H1 (cell line): Measurements from ENCODE around the gene PDK2. TPM values are rescaled to one million over a fixed set of nuclear protein-coding genes. Genes with fewer than 3 reads are reported as not detected.

Experiments
- CTCF ChIA-PET: fragments of 300-600 bp; sonication (Branson Sonifier 250); formaldehyde crosslinking; loops from one replicate; lab custom pipeline; 2021; ENCODE audit not compliant: partially characterized antibody; lab: Charles Lee
- POLR2A ChIA-PET: fragments of 300-600 bp; sonication (Branson Sonifier 250); formaldehyde crosslinking; loops from one replicate; lab custom pipeline; 2021; ENCODE audit warnings: inconsistent platforms; ENCODE audit not compliant: partially characterized antibody; lab: Charles Lee
- DNase-seq, 2 experiments: peaks; one replicate each; pipeline versions ENCODE4 v3.0.0 to v3.0.0-alpha.2; 2010 to 2022; ENCODE audit warnings: low spot score in 2 of 2, low read depth in 1 of 2, mixed read lengths in 1 of 2
- FAIRE-seq: peaks from 2 replicates; lab custom pipeline; 2011; peaks lifted over from hg19 to GRCh38; lab: Jason Lieb, UNC
- H2AFZ ChIP-seq: 2 replicates; pipeline ENCODE4 v1.8.1; 2012; ENCODE audit warnings: low read length, inconsistent platforms
- H2AK5ac ChIP-seq: 2 replicates; pipeline ENCODE4 v1.6.1; 2013; ENCODE audit warnings: low read depth, low read length
- H2BK120ac ChIP-seq: replicated peaks from 2 replicates; pipeline ENCODE3; 2013; ENCODE audit warnings: low read depth, low read length, inconsistent platforms
- H2BK12ac ChIP-seq: 2 replicates; pipeline ENCODE4 v1.6.1; 2013; ENCODE audit warnings: low read depth, low read length
- H2BK15ac ChIP-seq: 2 replicates; pipeline ENCODE4 v1.6.1; 2013; ENCODE audit warnings: low read length
- H2BK20ac ChIP-seq: 2 replicates; pipeline ENCODE4 v1.6.1; 2013; ENCODE audit warnings: low read length
- H2BK5ac ChIP-seq: 2 replicates; pipeline ENCODE4 v1.6.1; 2013; ENCODE audit warnings: low read depth, low read length
- H3K14ac ChIP-seq: 2 replicates; pipeline ENCODE4 v1.6.1; 2013; ENCODE audit warnings: inconsistent platforms; ENCODE audit not compliant: insufficient read length
- H3K18ac ChIP-seq: 2 replicates; pipeline ENCODE4 v1.6.1; 2013; ENCODE audit warnings: low read length; ENCODE audit errors: extremely low read depth
- H3K23ac ChIP-seq: 2 replicates; pipeline ENCODE4 v1.6.1; 2013; ENCODE audit warnings: inconsistent platforms; ENCODE audit not compliant: insufficient read length
- H3K23me2 ChIP-seq: 2 replicates; pipeline ENCODE4 v1.6.1; 2013; ENCODE audit warnings: low read depth, low read length
- H3K27ac ChIP-seq: 2 replicates; pipeline ENCODE4 v1.6.1; 2011; ENCODE audit warnings: low read depth, low read length, inconsistent platforms
- H3K27me3 ChIP-seq, 4 experiments: replicated peaks in 1 of 4; 1 replicate in 1 of 4; 2 replicates in 3 of 4; pipeline versions ENCODE4 v1.6.1 to v1.8.1; 2011 to 2013; ENCODE audit warnings: low read length in 3 of 4, mild to moderate bottlenecking in 3 of 4, inconsistent platforms in 2 of 4, mixed read lengths in 2 of 4, moderate library complexity in 1 of 4; ENCODE audit not compliant: control insufficient read depth in 3 of 4, insufficient read depth in 3 of 4; ENCODE audit errors: extremely low read depth in 1 of 4
- H3K36me3 ChIP-seq, 4 experiments: 2 replicates each; pipeline versions ENCODE4 v1.6.1 to v1.8.1; 2011 to 2013; ENCODE audit warnings: mild to moderate bottlenecking in 4 of 4, low read length in 3 of 4, moderate library complexity in 2 of 4, control low read depth in 1 of 4, inconsistent platforms in 1 of 4; ENCODE audit not compliant: insufficient read depth in 4 of 4, control insufficient read depth in 2 of 4
- H3K4ac ChIP-seq: replicated peaks from 2 replicates; pipeline ENCODE3; 2013; ENCODE audit warnings: low read length, low read depth, mixed read lengths, inconsistent platforms; ENCODE audit not compliant: insufficient read length
- H3K4me1 ChIP-seq, 4 experiments: replicated peaks in 1 of 4; 1 replicate in 1 of 4; 2 replicates in 3 of 4; pipeline versions ENCODE4 v1.6.1 to v1.8.1; 2011 to 2013; ENCODE audit warnings: low read length in 3 of 4, inconsistent platforms in 2 of 4, mixed read lengths in 1 of 4; ENCODE audit not compliant: insufficient read depth in 4 of 4, control insufficient read depth in 3 of 4
- H3K4me2 ChIP-seq, 2 experiments: 2 replicates each; pipeline versions ENCODE4 v1.6.1 to v1.8.1; 2011 to 2013; ENCODE audit warnings: low read depth in 2 of 2, low read length in 2 of 2, control low read depth in 1 of 2, inconsistent platforms in 1 of 2, mild to moderate bottlenecking in 1 of 2; ENCODE audit not compliant: insufficient read depth in 1 of 2
- H3K4me3 ChIP-seq, 4 experiments: fragments of 200-600, 300-600 bp in 1 of 4; sonication (generic), shearing (Covaris generic), sonication (Bioruptor Twin) in 1 of 4; 2 replicates each; pipeline versions ENCODE4 v1.5.1 to v1.8.1; 2011 to 2016; ENCODE audit warnings: low read length in 4 of 4, low read depth in 3 of 4, control low read depth in 2 of 4, inconsistent platforms in 2 of 4, mild to moderate bottlenecking in 2 of 4, mixed read lengths in 1 of 4, moderate library complexity in 1 of 4; ENCODE audit not compliant: insufficient read depth in 2 of 4; ENCODE audit errors: extremely low read depth in 1 of 4
- H3K56ac ChIP-seq: replicated peaks from 2 replicates; pipeline ENCODE3; 2013; ENCODE audit warnings: low read depth, mild to moderate bottlenecking, mixed read lengths, low read length, inconsistent platforms; ENCODE audit not compliant: insufficient read length
- H3K79me1 ChIP-seq: 2 replicates; pipeline ENCODE4 v1.6.1; 2013; ENCODE audit warnings: low read depth, low read length, control low read depth
- H3K79me2 ChIP-seq, 2 experiments: 2 replicates each; pipeline versions ENCODE4 v1.6.1 to v1.8.1; 2012 to 2013; ENCODE audit warnings: low read length in 2 of 2, mild to moderate bottlenecking in 2 of 2, inconsistent platforms in 1 of 2; ENCODE audit not compliant: insufficient read depth in 2 of 2, control insufficient read depth in 1 of 2
- H3K9ac ChIP-seq, 4 experiments: replicated peaks in 1 of 4; 1 replicate in 1 of 4; 2 replicates in 3 of 4; pipeline versions ENCODE4 v1.6.1 to v1.8.1; 2011 to 2013; ENCODE audit warnings: low read depth in 3 of 4, low read length in 3 of 4, control low read depth in 2 of 4, mild to moderate bottlenecking in 2 of 4, moderate library complexity in 2 of 4, inconsistent platforms in 1 of 4; ENCODE audit errors: extremely low read depth in 1 of 4
- H3K9me3 ChIP-seq, 2 experiments: 2 replicates each; pipeline versions ENCODE4 v1.6.1 to v1.8.1; 2012 to 2013; ENCODE audit warnings: mild to moderate bottlenecking in 2 of 2, moderate library complexity in 2 of 2, control low read depth in 1 of 2, inconsistent platforms in 1 of 2, low read depth in 1 of 2, low read length in 1 of 2, mixed read lengths in 1 of 2; ENCODE audit not compliant: insufficient read depth in 2 of 2
- H4K20me1 ChIP-seq, 2 experiments: replicated peaks in 1 of 2; 2 replicates each; pipeline versions ENCODE3 to v1.8.1; 2011 to 2013; ENCODE audit warnings: inconsistent platforms in 2 of 2, low read length in 2 of 2, mild to moderate bottlenecking in 1 of 2; ENCODE audit not compliant: insufficient read depth in 2 of 2, control insufficient read depth in 1 of 2
- H4K5ac ChIP-seq: 2 replicates; pipeline ENCODE4 v1.6.1; 2013; ENCODE audit warnings: low read length, low read depth, mixed read lengths, inconsistent platforms; ENCODE audit not compliant: insufficient read length
- H4K8ac ChIP-seq: 2 replicates; pipeline ENCODE4 v1.8.0; 2013; ENCODE audit warnings: mild to moderate bottlenecking, moderate library complexity, low read length, inconsistent platforms; ENCODE audit not compliant: insufficient read depth; ENCODE audit errors: extremely low read depth
- H4K91ac ChIP-seq: replicated peaks from 2 replicates; pipeline ENCODE3; 2013; ENCODE audit warnings: low read length, mixed read lengths, inconsistent platforms; ENCODE audit not compliant: insufficient read length
- CTCF ChIP-seq, 3 experiments: IDR thresholded peaks; 1 replicate in 2 of 3; 2 replicates in 1 of 3; pipeline versions ENCODE4 v1.5.1 to v1.6.1; 2011; ENCODE audit warnings: low read length in 3 of 3, mild to moderate bottlenecking in 3 of 3, inconsistent platforms in 2 of 3, low read depth in 1 of 3, moderate library complexity in 1 of 3; ENCODE audit not compliant: insufficient read depth in 1 of 3; ENCODE audit errors: control extremely low read depth in 1 of 3
- KDM4A ChIP-seq: IDR thresholded peaks from one replicate; pipeline ENCODE4 v1.7.1; 2012; ENCODE audit warnings: low read depth, mild to moderate bottlenecking, moderate library complexity, low read length, inconsistent platforms; ENCODE audit not compliant: severe bottlenecking
- POLR2A ChIP-seq, 2 experiments: IDR thresholded peaks; 1 replicate in 1 of 2; 2 replicates in 1 of 2; pipeline ENCODE4 v1.6.1; 2011; ENCODE audit warnings: low read depth in 2 of 2, low read length in 2 of 2, mild to moderate bottlenecking in 2 of 2; ENCODE audit errors: control extremely low read depth in 1 of 2
- POU5F1 ChIP-seq: IDR thresholded peaks from 2 replicates; pipeline ENCODE4 v1.6.1; 2011; ENCODE audit warnings: low read depth, mild to moderate bottlenecking, low read length, moderate library complexity
- SUZ12 ChIP-seq: fragments of 200-600 bp; sonication (generic); IDR thresholded peaks from 2 replicates; pipeline ENCODE4 v1.6.1; 2012; ENCODE audit warnings: mild to moderate bottlenecking, inconsistent platforms, low read length, moderate library complexity, mixed read lengths
- TEAD4 ChIP-seq: IDR thresholded peaks from 2 replicates; pipeline ENCODE4 v1.6.1; 2012; ENCODE audit warnings: low read depth, low read length, inconsistent platforms, mixed read lengths
- USF2 ChIP-seq: IDR thresholded peaks from 2 replicates; pipeline ENCODE4 v1.6.1; 2011; ENCODE audit warnings: low read length, improper control_type of control experiment
- ZNF274 ChIP-seq: IDR thresholded peaks from 2 replicates; pipeline ENCODE4 v1.7.0; 2012; ENCODE audit warnings: low read length, borderline replicate concordance; ENCODE audit errors: extremely low read depth
- WGBS, 2 experiments: shearing (Covaris generic) in 1 of 2; methylation state at CpG; one replicate each; pipeline versions ENCODE4 v1.1.6 to v1.1.7; 2013 to 2015; ENCODE audit warnings: low lambda C conversion rate in 2 of 2, mixed read lengths in 2 of 2, inconsistent platforms in 1 of 2, low coverage in 1 of 2, missing lambda C conversion rate in 1 of 2; ENCODE audit not compliant: insufficient replicate concordance in 2 of 2, insufficient coverage in 1 of 2, insufficient read length in 1 of 2; ENCODE audit errors: extremely low coverage in 1 of 2, missing lambda C conversion rate in 1 of 2; 5-methylcytosine and 5-hydroxymethylcytosine counted together
- polyA plus RNA-seq, 7 experiments: library from polyadenylated mRNA; depleted of rRNA in 3 of 7; stranded (reverse) in 5 of 7; unstranded in 2 of 7; fragments of >200 nt in 5 of 7; fragments of 200-250 nt in 2 of 7; gene quantifications; 1 replicate in 5 of 7; 2 replicates in 1 of 7; 4 replicates in 1 of 7; pipeline versions ENCODE4 v1.2.1 to v1.2.3, GENCODE V29; 2011 to 2013; ENCODE audit warnings: missing spikeins in 2 of 7, mixed read lengths in 2 of 7
- total RNA-seq: library from RNA; stranded (reverse); fragmentation: NEBNext Ultra II Directional; extraction: Animal tissue kit (Norgen Biotek cat#: 25700); gene quantifications from 2 replicates; pipeline ENCODE4 v1.2.1, GENCODE V29; 2021

The PDK2 gene
- total and polyA plus RNA-seq, 2 of the 8 experiments (the other 6 are each of a cell fraction or from before 2014, with no cell fraction given) = 18.3 to 121 TPM

- no peaks in the 10 kb centered on the region for H3K27me3 ChIP-seq
- H2BK20ac ChIP-seq = no peak overlapping the region
- no peak overlapping the region for H2BK120ac ChIP-seq
- no peaks in the 10 kb centered on the region for H3K4me1 ChIP-seq
- no peak overlapping the region for H2BK15ac ChIP-seq
- no peaks in the 10 kb centered on the region for H3K79me2 ChIP-seq
- peaks cover 0 to 5% (median 2%) of the 10 kb centered on the region in 4 experiments; a peak in 3 of 8 replicates for H3K36me3 ChIP-seq
- peaks cover 0 to 2% of the 10 kb centered on the region in 2 experiments for H4K20me1 ChIP-seq
- POLR2A ChIA-PET = no interaction called here
- no peak overlapping the region for H3K4me3 ChIP-seq
- no peaks in the 10 kb centered on the region for H3K79me1 ChIP-seq
- FAIRE-seq = no peak
- no peak overlapping the region for H3K9ac ChIP-seq
- H4K8ac ChIP-seq = no peak overlapping the region
- no peak overlapping the region for H2BK5ac ChIP-seq
- no peak overlapping the region for H3K18ac ChIP-seq
- no peak overlapping the region for H3K56ac ChIP-seq
- H3K23me2 ChIP-seq = no peaks in the 10 kb centered on the region
- no peak overlapping the region for H2AK5ac ChIP-seq
- CTCF ChIA-PET = interaction anchor here (1.1 to 5.4 kb wide), 2 partner anchors 8 to 14 kb away, joined by 4 to 49 read pairs; no protein-coding TSS in a partner anchor
- no peak overlapping the region for H2BK12ac ChIP-seq
- H3K14ac ChIP-seq = no peak overlapping the region
- no peak for DNase-seq
- H2AFZ ChIP-seq = no peak overlapping the region
- peaks cover 0 to 3% of the 10 kb centered on the region in 2 experiments; a peak in 1 of 4 replicates for H3K9me3 ChIP-seq
- no peak overlapping the region for H3K4ac ChIP-seq
- 93% methylated on average over 16 of the region's 16 CpGs; no CpG with 5 or more reads in 1 of the 2 experiments for WGBS, 2 experiments
- no peak overlapping the region for H3K23ac ChIP-seq
- H4K5ac ChIP-seq = no peak overlapping the region
- no peak overlapping the region for H3K4me2 ChIP-seq
- no peak overlapping the region for H4K91ac ChIP-seq
- H3K27ac ChIP-seq = no peak overlapping the region
- TF ChIP-seq KDM4A (no peak), ZNF274 (no peak), CTCF (IDR thresholded peaks at IDR 0.05; ENCODE audit: control extremely low read depth in 1 of 3, insufficient read depth in 1 of 3, low read depth in 1 of 3, low read length in 3 of 3) (no peak), USF2 (no peak), POLR2A (IDR thresholded peaks at IDR 0.05; ENCODE audit: control extremely low read depth in 1 of 2, low read depth in 2 of 2, low read length in 2 of 2) (no peak), SUZ12 (no peak), TEAD4 (no peak), POU5F1 (no peak)
Observed at GRCh38 chr17:50070908-50071680, 24.1 kb upstream of the PDK2 start.
